Dedifferentiated amniotic fluid mesenchymal stem cell (primary cell): ENCODE results near the gene OR14J1.
"Not testable (repeated sequence)": the region's sequence is repeated elsewhere in the genome, so short reads cannot be mapped to it uniquely, and the experiment has no call there.

Source experiments
- DNase-seq: peaks from one replicate; pipeline ENCODE4 v3.0.0-alpha.2; 2016; ENCODE audit errors: extremely low spot score

OR14J1 gene, protein sequence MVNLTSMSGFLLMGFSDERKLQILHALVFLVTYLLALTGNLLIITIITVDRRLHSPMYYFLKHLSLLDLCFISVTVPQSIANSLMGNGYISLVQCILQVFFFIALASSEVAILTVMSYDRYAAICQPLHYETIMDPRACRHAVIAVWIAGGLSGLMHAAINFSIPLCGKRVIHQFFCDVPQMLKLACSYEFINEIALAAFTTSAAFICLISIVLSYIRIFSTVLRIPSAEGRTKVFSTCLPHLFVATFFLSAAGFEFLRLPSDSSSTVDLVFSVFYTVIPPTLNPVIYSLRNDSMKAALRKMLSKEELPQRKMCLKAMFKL

DNA sequence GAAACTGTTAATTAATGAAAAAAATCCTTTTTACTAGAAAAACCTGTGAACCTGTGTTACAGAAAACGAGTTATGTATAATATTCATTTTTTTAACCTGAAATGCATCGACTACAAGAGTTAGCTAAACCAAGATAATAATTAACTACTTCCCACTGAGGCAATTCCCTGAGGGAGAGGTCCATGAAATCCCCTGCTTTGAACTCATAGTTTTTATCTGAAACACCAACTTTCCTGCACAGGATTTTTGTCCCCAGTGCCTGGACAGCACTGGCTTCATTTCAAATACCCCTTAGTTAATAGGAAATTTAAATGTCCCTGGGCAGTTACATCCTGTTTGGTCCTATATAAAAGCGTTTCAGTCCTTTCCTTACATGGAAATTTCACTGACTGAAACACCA, at the start of gene OR14J1:
Gene OR14J1 (plus strand): TSS at position 386 of the 400 bp plus-strand sequence. CDS start 4,989 bp downstream, outside the sequence.
- no peak for DNase-seq

DNA sequence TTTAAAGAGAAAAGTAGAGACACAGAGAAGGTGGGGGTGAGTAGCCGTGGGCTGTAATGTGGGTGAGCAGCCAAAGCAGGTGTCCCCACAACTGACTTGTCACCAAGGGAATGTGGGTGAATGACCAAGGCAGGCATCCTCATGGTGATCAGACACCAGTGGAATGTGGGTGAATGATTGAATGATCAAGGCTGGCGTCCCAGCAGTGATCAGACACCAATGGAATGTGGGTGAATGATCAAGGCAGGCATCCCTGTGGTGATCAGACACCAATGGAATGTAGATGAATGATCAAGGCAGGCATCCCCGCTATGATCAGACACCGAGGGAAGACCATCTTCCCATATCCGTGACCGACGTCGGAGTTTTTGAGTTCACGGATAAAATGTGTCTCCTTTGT, 49.8 kb upstream of the OR14J1 start:
- no peak for DNase-seq

DNA sequence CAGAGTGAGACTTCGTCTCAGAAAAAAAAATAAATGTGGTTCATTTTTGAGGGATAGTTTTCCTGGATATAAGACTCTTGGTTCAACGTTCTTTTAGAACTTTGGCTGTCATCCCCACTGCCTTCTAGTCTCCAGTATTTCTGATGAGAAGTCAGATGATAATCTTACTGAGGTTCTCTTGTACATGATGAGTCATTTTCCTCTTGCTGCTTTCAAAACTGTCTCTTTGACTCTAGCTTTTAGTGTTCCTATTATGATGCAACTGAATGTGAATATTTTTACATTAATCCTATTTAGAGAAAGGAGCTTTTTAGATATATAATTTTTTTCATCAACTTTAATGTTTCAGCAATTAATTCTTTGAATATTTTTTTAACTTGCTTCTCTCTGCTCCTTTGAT, 46.0 kb upstream of the OR14J1 start:
- no peak for DNase-seq

DNA sequence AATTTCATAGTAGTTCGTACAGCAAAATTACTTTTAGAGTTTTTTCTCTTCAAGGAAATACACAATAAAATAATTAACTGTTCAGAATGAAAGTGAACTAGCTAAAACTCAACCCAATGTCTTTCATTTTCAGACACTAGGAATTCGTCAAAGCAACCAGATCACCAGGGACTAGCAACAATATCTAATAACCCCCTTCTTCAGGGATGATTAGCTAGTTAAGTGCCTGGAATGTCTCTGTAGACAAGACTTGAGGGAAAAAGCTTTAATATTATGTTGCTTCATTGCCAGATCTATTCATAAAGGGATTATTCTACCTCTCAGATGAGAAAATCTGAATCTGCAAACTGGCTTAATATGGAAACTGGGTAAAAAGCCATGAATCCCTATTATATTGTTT, 41.8 kb upstream of the OR14J1 start:
- no peak for DNase-seq

DNA sequence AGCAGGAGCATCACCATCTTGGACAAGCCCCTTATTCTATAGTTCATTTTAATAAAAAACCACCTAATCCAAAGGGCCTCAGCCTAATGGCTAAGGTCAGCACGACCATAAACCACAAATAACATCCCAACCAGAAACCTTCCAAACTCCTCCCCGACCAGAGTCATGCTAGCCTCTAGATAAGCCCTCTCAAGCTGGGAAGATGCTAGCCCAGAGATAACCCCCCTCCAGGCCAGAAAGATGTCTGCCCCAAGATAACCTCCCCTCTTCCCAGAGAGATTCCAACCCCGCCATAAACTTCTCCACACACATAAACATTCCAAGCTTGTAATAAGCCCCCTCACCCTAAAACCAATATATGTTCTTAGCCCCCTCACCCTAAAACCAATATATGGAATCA, 38.5 kb upstream of the OR14J1 start:
- no peak for DNase-seq

DNA sequence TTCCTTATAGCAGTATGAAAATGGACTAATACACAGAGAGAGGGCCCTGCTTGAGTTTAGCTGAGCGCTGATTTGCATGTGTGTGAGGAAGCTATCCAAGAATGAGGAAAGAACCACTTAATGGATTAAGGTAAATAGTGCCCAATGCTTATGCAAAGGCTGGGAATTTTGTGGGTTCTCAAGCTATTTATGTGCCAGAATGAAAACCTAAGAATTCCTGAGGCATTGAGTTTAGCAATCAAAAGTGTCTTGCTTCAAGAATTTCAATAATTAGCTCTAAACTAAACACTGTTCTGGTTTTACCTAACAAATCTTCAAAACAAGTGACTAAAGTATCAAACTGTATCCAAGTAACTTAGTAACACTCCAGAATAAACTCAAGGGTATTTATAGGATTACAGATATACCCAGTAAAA, 7.0 kb upstream of the OR14J1 start:
- no peak for DNase-seq

DNA sequence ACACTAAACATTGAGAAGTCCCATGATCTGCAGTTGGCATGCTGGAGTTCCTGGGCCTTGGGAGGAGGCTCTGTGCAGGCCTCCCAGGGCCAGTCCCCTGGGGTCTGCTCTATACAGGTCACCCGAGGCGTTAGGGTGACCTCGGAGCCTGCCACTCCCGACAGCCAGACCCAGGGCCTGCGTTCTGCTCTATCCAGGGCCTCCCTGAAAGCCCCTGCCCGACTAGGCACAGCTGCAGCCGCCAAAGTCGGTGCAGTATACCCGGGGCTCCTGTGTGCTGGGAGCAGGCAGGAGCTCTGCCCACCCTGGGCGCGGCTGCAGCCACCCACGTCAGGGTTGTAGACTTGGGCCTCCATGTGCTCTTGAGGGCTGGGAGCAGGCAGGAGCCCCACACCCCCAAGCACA, 6.3 kb upstream of the OR14J1 start:
- DNase-seq, result no peak

DNA sequence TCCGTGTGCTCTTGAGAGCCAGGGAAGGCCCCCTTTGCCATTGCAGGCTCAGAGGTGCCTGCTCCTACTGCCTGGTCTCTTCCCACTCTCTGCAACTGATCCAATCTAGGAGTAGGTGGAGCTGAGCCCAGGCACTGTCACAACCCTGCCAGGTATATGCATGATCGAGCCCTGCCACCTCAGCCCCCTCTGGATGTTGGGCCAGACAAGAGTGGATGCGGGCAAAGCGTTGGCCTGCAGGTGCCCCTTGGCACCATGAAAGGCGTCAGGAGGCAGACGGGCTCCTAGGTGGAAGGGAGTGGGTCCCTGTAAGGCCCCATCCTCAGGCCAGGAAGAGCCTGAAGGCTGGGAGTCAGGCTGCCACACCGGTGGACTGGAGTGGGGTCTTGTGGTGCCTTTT, 5.9 kb upstream of the OR14J1 start:
- DNase-seq, result no peak

DNA sequence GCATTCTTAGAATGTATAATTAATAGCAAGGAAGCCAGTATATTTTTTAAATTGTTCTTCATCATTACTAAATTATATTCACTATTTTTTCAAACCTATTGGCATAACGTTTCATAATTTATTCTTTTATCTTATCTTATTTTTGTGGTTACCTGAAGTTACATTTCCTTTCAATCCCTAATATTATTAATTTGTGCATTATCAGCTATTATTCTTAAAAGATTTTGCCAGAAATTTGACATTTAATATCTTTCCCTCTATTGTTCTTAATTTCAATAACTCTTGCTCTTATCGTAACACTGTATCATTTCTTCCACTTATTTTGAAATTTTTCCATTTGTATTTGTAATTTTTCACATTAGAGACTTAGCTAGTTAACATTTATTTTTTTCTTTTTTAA, 18.4 kb downstream of the OR14J1 start:
- no peak for DNase-seq

DNA sequence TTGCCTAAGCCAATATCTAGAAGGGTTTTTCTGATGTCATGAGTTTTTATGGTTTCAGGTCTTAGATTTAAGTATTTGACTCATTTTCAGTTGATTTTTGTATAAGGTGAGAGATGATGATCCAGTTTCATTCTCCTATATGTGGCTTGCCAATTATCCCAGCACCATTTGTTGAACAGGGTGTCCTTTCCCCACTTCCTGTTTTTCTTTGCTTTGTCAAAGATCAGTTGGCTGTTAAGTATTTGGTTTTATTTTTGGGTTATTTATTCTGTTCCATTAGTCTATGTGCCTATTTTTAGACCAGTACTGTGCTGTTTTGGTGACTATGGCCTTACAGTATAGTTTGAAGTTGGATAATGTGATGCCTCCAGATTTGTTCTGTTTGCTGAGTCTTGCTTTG, 21.8 kb downstream of the OR14J1 start:
- not testable (repeated sequence) for DNase-seq

DNA sequence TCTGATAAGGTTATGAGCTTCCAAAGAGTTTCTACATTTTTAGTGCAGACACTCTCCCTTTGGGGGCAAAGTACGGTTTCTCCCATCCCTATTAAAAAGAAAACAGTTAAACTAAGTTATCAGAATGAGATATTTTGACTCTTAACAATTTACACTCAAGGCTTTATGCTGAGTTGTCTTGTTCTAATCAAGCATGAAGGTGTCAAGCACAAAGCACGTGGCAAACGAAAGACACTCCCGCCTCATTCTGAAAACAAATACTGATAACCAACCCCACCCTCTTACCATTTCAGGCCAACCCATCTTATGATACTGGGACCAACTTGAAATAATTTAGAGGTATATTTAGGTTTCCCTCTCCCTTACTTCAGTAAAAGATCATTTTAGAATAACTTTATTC, 24.3 kb downstream of the OR14J1 start:
- DNase-seq, result no peak

DNA sequence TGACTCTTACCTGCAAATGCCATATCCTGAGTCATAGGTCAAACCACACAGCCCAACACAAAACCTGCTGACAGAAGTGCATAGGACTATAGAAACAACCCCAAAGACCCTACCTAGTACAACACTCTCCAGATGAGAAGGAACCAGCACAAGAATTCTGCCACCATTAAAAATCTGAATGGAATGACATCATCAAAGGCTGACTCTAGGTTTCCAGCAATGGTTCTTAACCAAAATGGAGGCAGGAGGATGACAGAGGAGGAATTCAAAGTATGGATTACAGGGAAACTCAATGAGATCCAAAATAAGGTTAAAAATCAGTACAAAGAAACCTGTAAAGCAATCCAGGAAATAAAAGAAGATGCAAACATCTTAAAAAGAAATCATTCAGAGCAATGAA, 31.2 kb downstream of the OR14J1 start:
- no peak for DNase-seq

DNA sequence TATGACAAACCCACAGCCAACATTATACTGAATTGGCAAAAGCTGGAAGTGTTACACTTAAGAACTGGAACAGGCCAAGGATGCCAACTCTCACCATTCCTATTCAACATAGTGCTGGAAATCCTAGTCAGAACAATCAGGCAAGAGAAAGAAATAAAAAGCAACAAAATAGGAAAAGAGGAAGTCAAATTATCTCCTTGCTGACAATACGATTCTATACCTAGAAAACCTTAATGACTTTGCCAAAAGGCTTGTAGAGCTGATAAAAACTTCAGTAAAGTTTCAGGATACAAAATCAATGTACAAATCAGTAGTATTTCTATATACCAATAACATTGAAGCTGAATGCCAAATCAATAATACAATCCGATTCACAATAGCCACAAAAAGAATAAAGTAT, 34.8 kb downstream of the OR14J1 start:
- no peak for DNase-seq

DNA sequence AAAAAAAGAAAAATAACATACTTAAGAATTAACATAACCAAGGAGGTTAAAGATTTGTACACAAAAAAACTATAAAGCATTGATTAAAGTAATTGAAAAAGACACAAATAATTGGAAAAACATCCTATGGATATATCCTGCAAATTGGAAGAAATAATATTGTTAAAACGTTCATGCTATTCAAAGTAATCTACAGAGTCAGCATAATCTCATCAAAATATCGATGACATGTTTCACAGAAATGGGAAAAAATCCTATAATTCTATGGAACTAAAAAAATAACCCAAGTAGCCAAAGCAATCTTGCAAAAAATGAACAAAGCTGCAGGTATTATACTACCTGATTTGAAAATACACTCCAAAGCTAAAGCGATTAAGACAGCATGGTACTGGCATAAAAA, 43.9 kb downstream of the OR14J1 start:
- DNase-seq, result no peak

DNA sequence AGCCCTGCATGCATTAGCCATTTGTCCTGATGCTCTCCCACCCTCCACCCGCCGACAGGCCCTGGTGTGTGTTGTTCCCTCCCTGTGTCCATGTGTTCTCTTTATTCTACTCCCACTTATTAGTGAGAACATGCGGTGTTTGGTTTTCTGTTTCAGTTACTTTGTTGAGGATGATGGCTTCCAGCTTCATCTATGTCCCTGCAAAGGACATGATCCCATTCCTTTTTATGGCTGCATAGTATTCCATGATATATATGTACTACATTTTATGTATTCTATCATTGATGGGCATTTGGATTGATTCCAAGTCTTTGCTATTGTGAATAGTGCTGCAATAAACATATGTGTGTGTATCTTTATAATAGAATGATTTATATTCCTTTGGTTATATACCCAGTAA, 47.8 kb downstream of the OR14J1 start:
- not testable (repeated sequence) for DNase-seq

DNA sequence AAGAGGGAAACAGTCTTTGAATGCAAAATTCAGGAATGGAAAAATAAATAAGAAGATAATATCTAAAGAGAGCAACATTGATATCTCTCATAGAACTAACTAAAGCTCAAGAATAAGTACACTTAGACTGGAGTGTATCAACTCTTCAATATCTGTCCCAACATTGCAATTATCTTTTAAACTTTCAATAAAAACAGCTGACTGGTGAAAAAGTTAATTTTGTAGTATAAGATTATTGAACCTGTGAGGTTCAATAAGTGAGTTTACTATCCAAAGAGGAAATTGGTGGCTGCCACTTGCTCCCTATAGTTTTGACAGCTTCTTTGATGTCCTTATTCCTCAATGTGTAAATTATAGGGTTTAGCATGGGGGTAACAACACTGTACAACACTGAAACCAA, 53.5 kb downstream of the OR14J1 start:
- no peak for DNase-seq

DNA sequence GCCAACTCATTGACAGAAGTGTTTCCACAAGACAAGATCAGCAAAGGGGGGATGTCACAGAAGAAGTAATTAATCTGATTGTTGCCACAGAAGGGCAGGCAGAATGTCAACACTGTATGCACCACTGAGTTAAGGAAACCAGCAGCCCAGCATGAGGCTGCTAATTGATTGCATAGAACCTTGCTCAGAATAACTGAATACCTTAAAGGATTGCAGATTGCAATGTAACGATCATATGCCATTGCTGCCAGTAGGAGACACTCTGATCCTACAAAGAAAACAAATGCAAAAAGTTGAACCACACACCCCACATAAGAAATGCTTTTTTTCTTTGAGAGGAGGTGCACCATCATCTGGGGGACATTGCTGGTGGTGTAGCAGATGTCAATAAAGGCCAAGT, 54.1 kb downstream of the OR14J1 start:
- no peak for DNase-seq
